Mesenteric fat pad (tissue), 1 donor: Measurements from ENCODE around the gene RPS27. TPM values are rescaled to one million over a fixed set of nuclear protein-coding genes. Genes with fewer than 3 reads are reported as not detected.
"Not testable (repeated sequence)": the region's sequence is repeated elsewhere in the genome, so short reads cannot be mapped to it uniquely, and the experiment has no call there.

Source experiments
- DNase-seq: peaks from one replicate; pipeline ENCODE4 v3.0.0-alpha.2; 2020; ENCODE audit warnings: low spot score
- microRNA-seq: library from miRNA; unstranded; fragments of <30 nt; microRNA quantifications from one replicate; pipeline ENCODE4 v1.2.0, GENCODE V29; 2020; ENCODE audit warnings: borderline number of aligned reads
- total RNA-seq: library from RNA; stranded (reverse); fragmentation: NEBNext Ultra II Directional; extraction: Animal tissue kit (Norgen Biotek cat#: 25700); gene quantifications from one replicate; pipeline ENCODE4 v1.2.1, GENCODE V29; 2021
- donor health status: DM: yes; HTN: yes; CAD: no.

Gene RPS27
- total RNA-seq, 1 donor from 2014 or later, result 1,095 TPM

DNA sequence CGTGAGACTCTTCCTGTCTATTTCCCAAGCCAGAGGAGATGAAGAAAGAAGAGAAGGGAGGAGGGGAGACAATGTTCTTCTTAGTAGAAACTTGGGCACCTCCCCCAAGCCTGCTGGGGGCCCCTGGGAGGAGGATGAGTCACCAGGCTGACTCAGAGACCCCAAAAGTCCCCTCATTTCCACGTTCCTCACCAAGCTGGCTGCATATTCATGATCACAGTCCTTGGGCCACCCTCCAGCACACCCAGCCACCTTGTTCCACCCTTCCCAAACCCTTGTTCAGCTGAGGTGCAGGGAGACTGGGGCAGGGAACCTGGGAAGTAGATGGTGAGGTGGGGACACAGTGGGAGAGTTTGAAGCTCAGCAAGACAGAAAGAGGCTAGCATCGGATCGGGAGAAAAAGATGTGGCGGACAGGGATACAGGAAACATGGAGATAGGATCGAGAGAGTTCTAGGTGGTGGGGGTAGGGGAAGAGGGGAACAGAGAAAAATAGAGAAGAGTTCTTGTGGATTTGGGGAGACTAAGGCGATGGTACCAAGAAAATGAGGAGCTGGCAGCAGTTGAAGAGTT, 5.1 kb upstream of the RPS27 start:
- no peak for DNase-seq

DNA sequence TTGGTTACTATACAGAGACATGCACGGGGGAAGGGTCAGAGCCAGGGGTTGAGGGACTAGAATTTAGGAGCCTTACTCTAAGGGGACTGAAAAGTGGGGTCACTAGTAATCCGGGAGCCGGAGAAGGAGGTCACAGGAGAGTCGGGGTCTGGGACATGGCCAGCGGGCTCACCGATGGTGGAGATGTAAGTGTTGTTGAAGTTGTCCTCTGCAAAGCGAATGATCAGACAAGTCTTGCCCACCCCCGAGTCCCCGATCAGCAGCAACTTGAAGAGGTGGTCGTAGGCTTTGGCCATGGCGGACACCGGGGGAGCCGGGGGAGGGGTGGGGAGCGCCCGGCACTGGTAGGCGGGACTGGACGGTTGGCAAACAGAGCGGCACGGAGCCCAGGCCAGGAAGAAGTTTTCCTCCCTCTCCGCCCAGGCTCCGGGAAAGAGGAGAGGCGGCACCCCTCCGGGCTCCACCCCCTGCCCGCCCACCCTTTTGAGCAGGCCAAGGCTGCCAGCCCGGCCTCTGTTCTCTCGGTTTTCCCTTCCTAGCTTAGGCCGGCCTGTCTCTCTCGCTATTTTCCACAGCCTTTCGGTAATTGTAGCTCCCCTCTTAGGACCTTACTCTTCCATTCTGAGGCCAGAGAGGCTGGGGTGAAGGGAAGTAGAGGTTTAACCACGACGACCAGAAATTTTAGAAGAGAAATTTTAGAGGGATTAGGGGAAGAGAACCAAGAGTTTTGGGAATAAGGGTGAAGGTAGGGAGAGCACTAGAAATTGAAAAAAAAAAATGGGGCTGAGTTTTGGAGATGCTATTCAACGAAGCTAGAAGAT, 4.4 kb upstream of the RPS27 start, which contains the start of gene RAB13:
TSS of gene RAB13 (minus strand) at position 399 of the 821 bp plus-strand sequence. CDS start at position 296, 103 bp downstream.
- DNase-seq, result peak; percentile 95

DNA sequence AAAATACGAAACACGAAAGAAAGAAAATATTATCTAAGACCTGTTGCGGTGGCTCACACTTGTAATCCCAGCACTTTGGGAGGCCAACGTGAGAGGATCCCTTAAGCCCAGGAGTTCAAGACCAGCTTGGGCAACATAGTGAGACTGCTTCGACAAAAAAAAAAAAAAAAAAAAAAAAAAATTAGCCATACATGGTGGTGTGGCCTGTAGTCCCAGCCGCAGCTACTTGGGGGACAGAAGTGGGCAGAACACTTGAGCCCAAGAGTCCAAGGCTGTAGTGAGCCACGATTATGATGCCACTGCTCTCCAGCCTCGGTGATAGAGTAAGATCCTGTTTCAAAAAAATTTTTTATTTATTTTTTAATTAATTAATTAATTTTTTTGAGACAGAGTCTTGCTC, 2.9 kb upstream of the RPS27 start:
- DNase-seq, result no peak

- DNase-seq, result no peak
Measured at GRCh38 chr1:153991151-153991630, 629 bp downstream of the RPS27 start.

DNA sequence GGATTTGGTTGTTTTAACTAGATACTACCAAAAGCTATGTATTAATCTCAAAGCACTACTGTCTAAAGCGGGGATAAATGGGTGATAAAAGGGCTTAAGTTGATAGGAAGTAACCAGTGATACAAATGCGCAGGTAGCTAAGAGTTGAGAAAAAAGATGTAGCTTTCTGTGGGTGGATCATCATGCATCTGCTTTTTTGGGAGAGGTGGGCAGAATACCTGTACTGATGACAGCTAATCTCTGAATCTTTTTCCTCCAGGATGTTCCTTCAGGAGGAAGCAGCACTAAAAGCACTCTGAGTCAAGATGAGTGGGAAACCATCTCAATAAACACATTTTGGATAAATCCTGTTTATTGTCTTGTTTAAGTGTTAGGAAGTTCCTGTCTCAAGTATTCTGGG, 1.2 kb downstream of the RPS27 start:
- DNase-seq, result no peak

DNA sequence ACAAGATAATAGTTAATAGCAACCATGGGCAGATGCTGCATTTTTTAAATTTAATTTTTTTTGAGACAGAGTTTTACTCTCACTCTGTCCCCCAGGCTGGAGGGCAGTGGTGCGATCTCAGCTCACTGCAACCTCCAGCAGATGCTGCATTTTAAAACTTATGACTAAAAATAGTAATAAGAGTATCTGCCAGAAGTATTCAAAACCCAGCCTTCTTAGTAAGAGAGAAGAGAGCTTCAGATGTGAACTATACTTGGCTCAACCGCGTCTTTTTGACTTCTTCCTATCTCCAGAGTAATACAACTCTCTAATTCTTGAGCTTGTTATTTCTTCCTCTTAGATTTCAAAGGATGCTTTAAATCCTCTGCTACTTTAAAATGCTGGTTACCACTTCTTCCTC, 4.6 kb downstream of the RPS27 start:
- no peak for DNase-seq

GRCh38 chr1:153995640-153996039, 5.1 kb downstream of the RPS27 start:
- DNase-seq, result no peak

GRCh38 chr1:153996882-153997281, 6.3 kb downstream of the RPS27 start:
- DNase-seq, result not testable (repeated sequence)

- no peak for DNase-seq
Measured at GRCh38 chr1:154000420-154000819, 9.9 kb downstream of the RPS27 start.

DNA sequence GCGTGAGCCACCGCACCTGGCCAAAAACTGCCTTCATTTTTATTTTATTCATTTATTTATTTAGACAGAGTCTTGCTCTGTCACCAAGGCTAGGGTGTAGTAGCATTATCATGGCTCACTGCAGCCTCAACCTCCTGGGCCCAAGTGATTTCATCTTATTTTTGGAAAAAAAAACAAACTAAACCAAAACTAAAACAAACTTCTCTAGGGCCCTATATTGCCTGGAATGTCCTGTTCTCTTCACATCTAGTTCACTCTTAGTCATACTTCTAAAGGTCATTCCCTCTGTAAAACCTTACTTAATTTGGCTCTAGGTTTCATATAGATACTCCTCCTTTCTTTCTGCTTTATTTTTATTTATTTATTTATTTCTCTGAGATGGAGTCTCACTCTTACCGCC, 15.6 kb downstream of the RPS27 start:
- DNase-seq, result no peak

GRCh38 chr1:154012129-154012528, 21.6 kb downstream of the RPS27 start:
- DNase-seq, result no peak

- peak; percentile 45 for DNase-seq
Measured at GRCh38 chr1:154012543-154012942, 22.0 kb downstream of the RPS27 start.

GRCh38 chr1:154014154-154014907, 23.8 kb downstream of the RPS27 start:
- no peak for DNase-seq

- DNase-seq, result no peak
Measured at GRCh38 chr1:154019269-154019668, 28.7 kb downstream of the RPS27 start.

- no peak for DNase-seq
Measured at GRCh38 chr1:154019940-154020339, 29.4 kb downstream of the RPS27 start.

GRCh38 chr1:154033697-154034096, 43.1 kb downstream of the RPS27 start:
- DNase-seq, result not testable (repeated sequence)

Small RNAs within 50 kb of the gene (microRNA-seq; reads per million reads assigned to microRNA genes)
- not detected for gene MIR6737

Other genes with a start within 250 kb of the RPS27 start
- 87.4 TPM for gene SLC27A3, start 215.4 kb upstream of the RPS27 start, total RNA-seq
- 37.4 TPM for gene GATAD2B, start 67.8 kb upstream of the RPS27 start, total RNA-seq
- gene DENND4B, start 44.0 kb upstream of the RPS27 start, total RNA-seq, result 67.5 TPM
- 36.4 TPM for gene CRTC2, start 32.1 kb upstream of the RPS27 start, total RNA-seq
- 92.2 TPM for gene SLC39A1, start 27.2 kb upstream of the RPS27 start, total RNA-seq
- gene CREB3L4, start 22.9 kb upstream of the RPS27 start, total RNA-seq, result 5.1 TPM
- gene JTB, start 13.1 kb upstream of the RPS27 start, total RNA-seq, result 102 TPM
- 144 TPM for gene RAB13, start 4.4 kb upstream of the RPS27 start, total RNA-seq
- not detected for gene NUP210L, start 164.3 kb downstream of the RPS27 start, total RNA-seq
- gene TPM3, start 201.3 kb downstream of the RPS27 start, total RNA-seq, result 294 TPM
- not detected for gene CFAP141, start 215.6 kb downstream of the RPS27 start, total RNA-seq
- gene UBAP2L, start 230.2 kb downstream of the RPS27 start, total RNA-seq, result 143 TPM